RCC 7860 (cell line): ENCODE measurements around the gene SLC8B1.
"Not testable (repeated sequence)": the region's sequence is repeated elsewhere in the genome, so short reads cannot be mapped to it uniquely, and the experiment has no call there.

ENCODE experiments used
- DNase-seq: peaks from one replicate; pipeline ENCODE4 v3.0.0-alpha.2; 2015; ENCODE audit warnings: low spot score
- FAIRE-seq: peaks from 2 replicates; lab custom pipeline; 2012; peaks lifted over from hg19 to GRCh38; lab: Jason Lieb, UNC

Gene SLC8B1

DNA sequence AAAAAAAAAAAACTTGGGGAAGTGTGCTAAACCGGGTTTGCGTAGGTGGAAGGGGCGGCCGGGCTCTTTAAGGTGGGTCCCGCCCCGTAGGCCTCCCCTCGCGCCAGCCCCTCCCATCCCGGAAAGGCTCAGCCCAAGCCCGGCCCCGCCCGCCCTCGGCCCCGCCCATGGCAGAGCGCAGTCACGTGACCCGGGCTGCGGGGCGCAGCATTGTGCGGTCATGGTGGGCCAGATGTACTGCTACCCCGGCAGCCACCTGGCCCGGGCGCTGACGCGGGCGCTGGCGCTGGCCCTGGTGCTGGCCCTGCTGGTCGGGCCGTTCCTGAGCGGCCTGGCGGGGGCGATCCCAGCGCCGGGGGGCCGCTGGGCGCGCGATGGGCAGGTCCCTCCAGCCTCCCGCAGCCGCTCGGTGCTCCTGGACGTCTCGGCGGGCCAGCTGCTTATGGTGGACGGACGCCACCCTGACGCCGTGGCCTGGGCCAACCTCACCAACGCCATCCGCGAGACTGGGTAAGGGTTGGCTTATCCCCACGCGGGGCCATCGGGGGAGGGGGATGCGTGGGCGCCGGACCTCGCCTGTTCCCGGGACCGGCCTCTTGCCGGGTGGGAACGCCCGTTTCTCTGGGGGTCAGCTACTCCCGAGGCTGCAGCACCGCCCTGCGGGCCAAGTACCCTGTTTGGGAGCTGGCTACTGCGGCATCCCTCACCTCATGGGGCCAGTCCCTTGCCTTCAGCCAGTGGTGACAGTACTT, 23.6 kb upstream of the SLC8B1 start, which contains the start of gene PLBD2:
PLBD2 (plus strand) TSS at position 207 of the 752 bp plus-strand sequence; CDS start at position 221, 14 bp downstream.
- FAIRE-seq (no peak), DNase-seq (peak; percentile 72)

DNA sequence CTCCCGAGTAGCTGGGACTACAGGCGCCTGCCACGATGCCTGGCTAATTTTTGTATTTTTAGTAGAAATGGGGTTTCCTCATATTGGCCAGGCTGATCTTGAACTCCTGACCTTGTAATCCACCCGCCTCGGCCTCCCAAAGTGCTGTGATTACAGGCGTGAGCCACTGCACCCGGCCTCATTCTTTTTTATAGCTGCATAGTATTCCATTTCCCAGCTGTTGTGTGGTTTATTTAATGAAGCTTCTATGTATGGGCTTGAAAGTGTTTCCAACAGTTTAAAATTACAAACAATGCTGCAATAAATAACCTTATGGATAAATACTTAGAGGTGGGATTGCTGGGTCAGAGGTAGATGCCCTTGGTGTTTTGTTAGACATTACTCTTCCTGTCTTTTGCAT, 19.3 kb upstream of the SLC8B1 start:
- not testable (repeated sequence) for FAIRE-seq, DNase-seq

DNA sequence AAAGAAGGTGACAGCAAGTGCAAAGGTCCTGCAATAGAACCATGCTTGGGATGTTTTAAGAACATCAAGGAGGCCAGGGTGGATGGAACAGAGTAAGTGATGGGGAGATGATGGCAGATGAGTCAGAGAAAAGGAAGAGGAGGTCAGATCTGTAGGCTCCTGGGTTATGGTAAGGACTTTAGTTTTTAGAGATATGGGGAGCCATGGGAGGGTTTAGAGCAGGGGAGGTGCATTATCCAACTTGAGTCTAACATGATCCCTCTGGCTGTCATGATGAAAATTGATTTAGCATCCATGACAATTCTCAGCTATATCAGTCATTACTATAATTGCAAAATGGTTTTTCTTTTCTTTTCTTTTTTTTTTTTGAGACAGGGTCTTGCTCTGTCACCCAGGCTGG, 16.2 kb upstream of the SLC8B1 start:
- no peak for DNase-seq
- FAIRE-seq: no peak

DNA sequence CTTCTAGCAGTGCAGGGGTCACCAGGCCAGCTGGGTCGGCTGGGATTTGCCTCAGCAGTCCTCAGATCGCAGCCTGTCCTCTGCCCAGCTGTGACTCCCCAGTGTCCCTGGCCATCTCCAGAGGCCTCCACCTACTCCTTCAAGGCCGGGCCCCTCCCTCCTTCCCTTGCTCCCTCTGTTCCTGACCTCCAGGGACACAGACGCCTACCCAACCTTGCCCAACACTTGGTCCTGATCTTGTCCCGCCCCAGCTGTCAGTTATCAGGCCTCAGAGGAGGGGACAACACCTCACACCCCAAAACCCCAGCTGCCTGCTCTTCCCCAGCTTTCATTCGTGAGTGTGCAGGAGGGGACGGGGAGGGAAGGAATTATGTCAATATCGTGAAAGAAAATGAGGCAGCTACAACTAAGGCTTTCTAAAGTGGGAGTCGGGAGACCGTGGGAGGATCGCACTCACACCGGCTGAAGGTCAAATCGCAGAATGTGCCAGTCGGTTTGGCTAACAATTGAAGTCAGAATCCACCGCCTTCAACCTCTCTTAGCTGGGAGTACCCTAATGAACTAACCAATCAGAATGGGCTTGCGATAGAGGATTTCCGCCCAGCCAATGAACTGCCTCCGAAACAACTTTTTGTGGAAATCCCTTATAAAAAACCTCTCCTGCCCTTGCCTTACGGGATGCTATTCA, 14.1 kb upstream of the SLC8B1 start:
- no peak for DNase-seq
- no peak for FAIRE-seq

DNA sequence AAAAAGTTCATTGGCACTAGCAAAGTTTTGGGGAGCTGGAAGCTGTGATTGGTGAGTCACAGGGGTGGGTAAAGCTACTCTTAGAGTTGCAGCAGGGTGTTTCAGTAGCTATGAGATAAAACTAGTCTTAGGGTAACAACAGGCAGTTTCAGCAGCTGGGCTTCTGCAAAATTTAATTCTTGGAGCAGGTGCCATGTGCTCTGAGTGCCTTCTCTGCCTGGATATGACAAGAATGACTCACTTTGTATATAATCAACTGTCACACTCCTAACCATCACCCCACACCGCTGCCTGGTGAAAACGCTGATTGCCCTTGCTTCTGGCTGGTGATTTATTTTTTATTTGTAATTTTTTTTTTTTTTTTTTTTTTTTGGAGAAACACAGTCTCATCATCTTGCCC, 13.0 kb upstream of the SLC8B1 start:
- DNase-seq (no peak), FAIRE-seq (no peak)

DNA sequence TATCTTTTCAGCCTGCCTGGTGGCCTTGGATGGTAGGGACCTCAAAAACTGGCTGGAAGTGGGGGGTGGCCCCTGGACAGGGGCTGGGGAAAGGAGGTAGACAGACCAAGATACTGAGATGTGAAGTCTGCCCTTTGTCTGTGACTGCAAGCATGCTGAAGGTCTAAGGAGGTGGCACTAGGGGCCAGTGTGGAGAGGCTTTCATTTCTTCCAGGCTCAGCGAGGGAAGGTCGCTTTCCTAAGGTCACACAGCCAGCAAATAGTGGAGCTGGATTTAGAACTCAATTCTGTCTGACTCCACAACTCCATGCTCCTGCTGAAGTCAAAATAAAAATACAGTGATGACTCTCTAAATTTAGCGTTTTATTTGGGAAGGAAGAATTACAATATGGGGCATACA, 12.2 kb upstream of the SLC8B1 start:
- DNase-seq: no peak
- FAIRE-seq: no peak

DNA sequence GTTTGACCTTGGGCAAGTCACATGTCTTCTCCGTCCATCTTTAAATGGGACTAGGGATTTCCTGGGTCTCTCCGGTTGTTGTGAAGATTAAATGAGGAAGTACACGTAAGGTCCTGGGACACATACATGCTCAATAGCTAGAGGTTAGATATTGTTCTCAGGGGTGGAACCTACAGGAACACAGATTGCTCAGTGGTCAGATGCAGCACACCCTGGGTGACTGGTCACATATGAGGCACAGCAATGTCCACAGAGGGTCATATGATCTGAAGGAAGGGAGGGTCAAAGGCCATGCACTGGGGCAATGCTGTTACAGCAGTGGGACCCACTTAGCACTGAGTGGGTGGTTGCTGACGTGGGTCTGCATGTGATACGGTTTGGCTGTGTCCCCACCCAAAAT, 11.4 kb upstream of the SLC8B1 start:
- no peak for FAIRE-seq
- no peak for DNase-seq

DNA sequence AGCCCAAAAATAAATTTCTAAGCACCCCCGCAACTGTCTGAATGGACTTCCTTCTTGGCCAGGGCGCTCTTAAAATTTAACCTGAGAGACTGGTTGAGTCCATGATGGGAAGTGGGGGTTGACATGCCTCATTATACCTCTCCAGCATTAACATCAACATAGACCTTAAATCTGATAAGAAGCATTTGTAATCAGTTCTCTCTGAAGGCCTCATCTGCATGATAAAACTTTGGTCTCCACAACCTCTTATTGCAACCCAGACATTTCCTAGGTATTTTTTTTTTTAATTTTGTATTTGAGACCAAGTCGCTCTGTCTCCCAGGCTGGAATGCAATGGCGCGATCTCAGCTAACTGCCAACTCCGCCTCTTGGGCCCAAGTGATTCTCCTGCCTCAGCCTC, 10.4 kb upstream of the SLC8B1 start:
- FAIRE-seq: no peak
- no peak for DNase-seq

DNA sequence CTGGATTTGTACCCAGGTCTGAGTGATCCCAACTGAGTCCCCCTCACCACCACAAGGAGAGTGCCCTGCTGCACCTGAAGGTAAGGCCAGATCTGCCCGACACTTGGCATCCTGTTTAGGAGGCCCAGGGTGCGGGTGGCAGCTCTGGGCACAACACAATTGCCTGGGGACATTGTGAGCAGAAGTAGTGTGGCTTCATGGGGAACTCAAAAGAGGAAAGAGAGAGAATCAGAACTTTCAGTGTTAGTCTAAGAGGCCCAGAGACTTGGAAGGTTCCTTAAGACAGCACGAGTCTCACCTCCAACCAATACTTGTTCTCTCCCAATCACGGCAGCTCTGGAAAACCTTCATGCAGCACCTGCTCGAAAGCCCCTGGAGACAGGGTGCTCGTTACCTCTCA, 6.6 kb upstream of the SLC8B1 start:
- DNase-seq: no peak
- no peak for FAIRE-seq

DNA sequence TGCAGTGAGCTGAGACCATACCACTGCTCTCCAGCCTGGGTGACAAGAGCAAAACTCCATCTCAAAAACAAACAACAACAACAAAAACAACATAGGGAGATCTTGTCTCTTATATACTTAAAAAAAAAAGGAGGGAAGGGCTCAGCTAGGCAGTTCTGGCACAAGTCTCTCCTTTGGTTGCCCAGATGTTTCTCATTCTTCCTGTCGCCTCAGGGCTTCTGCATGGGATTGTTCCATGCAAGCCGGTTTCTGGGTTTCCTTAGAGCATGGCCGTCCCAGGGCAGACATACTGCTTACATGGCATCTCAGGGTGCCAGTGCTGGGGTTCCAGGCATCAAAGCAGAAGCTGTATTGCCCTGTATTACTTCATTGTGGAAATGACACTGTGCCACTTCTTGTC, 5.2 kb upstream of the SLC8B1 start:
- FAIRE-seq (no peak), DNase-seq (no peak)

DNA sequence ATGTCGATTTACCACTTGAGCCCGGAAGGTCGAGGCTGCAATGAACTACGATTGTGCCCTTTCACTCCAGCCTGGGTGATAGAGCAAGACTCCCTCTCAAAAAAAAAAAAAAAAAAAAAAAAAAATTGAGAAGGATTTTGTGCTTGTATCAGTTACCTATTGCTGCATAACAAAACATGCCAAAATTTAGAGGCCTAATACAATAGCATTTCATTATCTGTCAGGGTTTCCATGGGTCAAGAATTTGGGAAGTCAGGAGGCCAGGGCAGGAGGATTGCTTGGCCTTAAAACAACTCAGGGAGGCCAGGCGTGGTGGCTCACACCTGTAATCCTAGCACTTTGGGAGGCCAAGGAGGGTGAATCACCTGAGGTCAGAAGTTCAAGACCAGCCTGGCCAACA, 4.6 kb upstream of the SLC8B1 start:
- no peak for FAIRE-seq

DNA sequence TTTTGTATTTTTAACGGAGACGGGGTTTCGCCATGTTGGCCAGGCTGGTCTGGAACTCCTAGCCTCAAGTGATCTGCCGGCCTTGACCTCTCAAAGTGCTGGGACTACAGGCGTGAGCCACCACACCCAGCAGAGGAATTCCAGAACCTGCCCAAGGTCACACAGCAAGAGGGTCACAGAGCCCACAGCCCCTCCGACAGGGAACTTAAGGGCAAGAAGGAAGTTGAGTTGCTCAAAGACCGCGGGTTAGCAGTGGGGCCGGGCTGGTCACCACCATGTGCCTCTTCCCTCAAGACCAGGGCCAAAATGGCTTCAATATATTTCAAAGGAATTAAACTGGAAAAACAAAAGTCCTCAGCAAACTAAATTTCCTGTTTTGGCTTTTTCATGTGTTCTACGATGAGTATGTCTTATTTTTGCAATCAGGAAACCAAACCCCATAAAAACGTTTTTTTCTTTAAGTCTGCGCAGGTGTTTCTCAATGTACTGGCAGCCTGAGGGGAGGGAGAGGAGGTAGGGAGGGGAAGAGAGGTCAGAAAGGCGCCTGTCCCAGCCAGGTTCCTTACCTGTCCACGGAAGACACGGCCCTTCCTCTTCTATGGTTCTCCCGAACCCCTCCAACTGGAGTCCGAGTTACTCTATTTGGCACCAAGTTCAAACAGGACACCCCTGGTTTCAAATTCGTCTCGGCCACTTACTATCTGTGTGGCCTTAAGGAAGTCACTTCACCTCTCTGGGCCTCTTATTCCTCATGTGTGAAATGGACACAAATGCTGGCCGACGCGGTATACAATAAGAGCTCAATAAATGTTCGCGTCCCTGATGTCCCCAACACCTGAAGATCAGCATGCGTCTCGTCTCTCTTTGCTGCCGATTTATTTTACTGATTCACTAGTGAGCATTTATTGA, 778 bp downstream of the SLC8B1 start:
- FAIRE-seq (no peak), DNase-seq (no peak)

More for the DNA sequence above, 4.6 kb upstream of the SLC8B1 start:
- DNase-seq: no peak

DNA sequence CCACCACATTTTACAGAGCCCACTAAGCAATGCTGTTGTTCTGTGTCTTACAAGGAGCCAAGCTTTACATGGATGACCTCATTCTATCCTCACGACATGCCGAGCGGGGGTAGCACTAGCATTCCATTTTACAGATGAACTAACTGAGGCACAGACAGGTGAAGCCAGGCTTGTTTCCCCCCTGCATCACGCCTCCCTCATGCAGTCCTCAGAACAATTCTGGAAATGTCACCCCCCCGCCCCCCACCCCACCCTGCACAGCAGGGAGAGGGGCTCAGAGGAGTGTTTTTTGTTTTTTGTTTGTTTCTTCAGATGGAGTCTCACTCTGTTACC, 1.5 kb downstream of the SLC8B1 start:
- DNase-seq: no peak
- no peak for FAIRE-seq

DNA sequence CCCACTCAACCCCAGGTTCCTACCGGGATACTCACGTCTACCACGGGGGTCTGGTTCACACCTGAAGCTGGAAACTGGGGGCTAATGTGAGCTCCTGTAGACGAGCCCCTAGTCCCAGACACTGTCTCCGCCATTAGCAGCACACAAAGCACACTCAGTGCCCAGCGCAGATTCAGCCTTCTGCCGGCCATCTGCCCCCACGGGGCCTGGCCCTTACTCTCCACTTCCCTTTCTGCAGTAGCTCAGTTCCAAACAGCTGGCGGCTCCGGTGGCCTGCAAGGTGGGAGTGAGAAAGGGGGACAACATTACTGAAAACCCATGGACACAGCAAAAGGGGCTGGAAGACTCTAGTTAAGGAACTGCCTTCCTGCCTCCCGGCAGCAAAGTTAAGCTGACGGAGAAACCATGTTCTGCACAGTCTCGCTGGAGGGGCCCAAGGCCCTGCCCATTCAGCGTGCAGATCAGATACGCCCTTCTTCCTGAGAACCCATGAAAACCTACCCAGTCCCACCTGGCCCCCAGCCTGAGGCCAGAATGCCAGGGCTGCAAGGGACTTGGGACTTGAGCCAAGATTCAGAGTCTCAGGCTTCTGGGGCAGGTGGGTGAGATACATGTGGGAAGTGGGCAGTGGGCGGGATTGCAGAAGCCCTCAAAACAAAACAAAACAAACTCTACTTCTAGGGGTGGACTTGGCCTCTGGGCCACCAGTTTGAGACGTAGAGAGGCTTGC, 2.1 kb downstream of the SLC8B1 start:
- FAIRE-seq (no peak), DNase-seq (no peak)

DNA sequence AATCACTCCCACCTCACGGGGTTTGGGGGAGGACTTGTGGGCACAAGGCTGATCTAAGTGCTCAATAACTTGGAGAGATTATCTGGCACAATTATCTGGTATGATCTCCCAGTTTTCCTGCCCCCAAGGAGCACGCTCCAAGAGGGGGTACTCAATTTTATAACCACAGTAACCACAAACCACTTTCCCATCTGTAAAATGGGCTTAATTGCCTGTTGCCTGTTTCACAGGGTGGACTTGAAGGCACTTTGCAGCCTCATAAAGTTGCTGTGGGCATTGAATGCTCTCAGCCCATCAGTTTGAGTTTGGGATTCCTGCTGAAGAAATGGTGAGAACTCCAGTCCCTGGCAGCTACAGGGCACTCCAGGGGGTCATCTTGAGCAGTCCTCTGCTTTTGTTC, 4.4 kb downstream of the SLC8B1 start:
- no peak for FAIRE-seq

DNA sequence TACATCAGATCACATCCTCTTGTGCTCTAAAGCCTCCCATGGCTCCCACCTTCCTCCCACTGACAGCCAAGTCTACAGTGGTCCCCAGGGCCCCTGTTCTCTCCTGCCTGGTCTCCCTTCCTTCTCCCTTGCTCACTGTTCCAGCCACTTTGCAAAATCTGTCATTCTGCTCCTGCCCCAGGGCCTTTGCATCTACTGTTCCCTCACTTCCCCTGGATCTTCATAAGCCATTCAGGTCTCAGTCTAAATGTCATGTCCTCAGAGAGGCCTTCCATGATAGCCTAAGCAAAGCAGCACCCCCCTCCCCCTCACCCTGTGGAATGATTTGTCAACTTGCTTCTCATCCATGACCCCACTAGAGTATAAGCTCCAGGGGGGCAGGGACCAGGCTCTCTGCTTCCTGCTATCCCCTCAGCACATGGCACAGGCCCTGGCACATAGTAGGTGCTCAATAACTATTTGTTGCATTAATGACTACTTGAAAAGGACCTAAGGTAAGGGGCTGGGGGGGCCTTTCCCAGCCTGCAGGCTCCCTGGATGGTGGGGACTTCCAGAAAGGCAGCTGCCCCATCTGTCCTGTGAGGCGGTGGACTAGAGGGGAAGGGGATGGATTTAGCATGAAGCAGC, 5.0 kb downstream of the SLC8B1 start:
- no peak for FAIRE-seq
- DNase-seq: no peak

More for the DNA sequence above, 4.4 kb downstream of the SLC8B1 start:
- DNase-seq: no peak

DNA sequence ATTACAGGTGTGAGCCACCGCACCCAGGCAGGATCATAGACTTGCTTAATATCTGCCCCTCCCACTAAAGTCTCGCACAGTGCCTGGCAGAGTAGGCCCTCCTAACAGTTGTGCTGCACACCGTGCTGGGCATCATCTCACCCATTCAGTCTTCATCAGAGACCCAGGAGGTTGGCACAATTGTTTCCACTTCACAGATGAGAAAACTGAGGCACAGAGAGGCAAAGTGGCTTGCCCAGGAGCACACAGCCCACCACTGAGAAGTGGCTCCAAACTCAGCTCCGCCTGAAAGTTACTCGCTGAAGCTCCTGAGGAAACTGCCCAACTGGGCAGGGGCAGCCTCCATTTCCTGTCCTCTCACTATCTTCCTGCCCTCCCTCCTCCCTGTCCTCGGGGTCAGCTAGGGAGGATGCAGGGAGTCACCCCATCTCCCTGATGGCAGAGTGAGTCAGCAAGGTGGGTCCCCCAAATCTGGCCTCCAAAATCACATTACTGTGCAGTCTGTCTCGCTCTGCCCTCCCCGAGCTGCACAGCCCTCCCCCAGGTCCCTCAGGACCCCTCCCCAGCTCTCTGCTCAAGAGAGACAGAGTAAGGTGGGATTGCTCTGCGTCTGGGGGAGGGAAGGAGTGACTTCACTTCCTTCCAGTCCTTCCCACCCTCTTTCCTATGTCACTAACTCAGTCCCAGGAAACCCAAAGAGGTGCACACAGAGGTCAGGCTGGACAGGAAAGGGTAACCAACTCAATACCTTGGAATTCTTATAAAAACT, 5.7 kb downstream of the SLC8B1 start:
- DNase-seq: peak; percentile 66
- no peak for FAIRE-seq

DNA sequence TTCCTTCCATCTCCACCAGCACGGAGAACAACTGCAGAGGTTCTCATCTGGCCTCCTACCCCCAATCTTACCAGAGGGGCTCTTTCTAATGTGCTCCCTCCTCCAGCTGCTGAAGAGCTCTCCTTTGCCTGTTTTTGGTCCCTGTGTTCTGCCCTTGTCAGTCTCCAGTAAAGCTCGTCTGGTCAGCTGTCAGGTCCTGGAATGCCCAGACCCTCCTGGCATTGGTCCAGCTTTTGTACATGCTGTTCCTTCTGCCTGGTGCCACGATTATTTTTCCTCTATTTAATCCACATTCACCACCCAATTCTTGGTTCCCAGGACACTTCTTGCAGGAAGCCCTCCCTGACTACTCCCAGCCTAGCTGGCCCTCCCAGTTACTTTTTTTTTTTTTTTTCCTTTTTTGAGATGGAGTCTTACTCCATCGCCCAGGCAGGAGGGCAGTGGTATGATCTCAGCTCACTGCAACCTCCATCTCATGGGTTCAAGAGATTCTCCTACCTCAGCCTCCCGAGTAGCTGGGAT, 6.5 kb downstream of the SLC8B1 start:
- FAIRE-seq (no peak), DNase-seq (no peak)

DNA sequence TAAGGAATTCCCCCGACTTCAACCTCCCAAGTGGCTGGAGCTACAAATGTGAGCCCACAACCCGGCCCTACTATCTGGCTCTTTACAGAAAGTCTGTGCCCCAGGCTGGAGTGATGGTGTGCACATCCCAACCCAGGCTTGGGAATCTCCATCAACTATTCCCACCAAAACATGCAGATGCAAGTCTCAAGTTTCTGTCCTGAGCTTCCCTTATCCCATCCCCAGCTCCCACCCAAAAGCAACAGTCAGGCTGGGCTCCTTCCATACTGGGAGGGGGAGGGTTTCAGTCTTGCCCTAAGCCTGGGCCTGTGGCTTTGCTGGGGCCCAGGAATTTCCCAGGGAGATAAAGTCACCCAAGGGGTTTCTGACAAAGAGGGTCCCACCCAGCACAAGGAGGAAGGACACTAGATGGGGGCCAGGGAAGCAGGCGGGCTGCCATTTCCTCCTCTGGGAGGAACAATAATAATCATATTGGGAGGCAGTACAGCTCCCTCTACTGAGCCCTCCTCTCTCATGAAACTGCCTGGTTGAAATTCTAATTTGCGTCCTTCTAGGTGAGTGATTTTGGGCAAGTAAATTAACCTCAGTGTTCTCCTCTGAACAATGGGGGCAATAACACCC, 8.0 kb downstream of the SLC8B1 start:
- FAIRE-seq: no peak

More for the DNA sequence above, 8.0 kb downstream of the SLC8B1 start:
- DNase-seq: no peak
